CD4-positive, CD25-positive, alpha-beta regulatory T cell (primary cell): ENCODE measurements around the gene PSMG2. TPM values are rescaled to one million over a fixed set of nuclear protein-coding genes. Genes with fewer than 3 reads are reported as not detected.
A peak's percentile ranks its signal among the peaks of the same experiment; 100 is the strongest.

Experiments
- ATAC-seq, 2 donors: fragments of 150-1000 bp; cut with Tn5 transposase; one replicate each; pipeline ENCODE4 v1.10.0; 2021; ENCODE audit warnings: low read depth in 2 of 2, moderate number of reproducible peaks in 2 of 2, moderate library complexity in 1 of 2
- DNase-seq, 3 donors: peaks; one replicate each; pipeline versions ENCODE4 v3.0.0 to v3.0.0-alpha.2; 2012 to 2022; ENCODE audit warnings: mixed read lengths in 1 of 3
- H3K27ac ChIP-seq: one replicate; pipeline ENCODE4 v1.7.0; 2013; ENCODE audit warnings: mild to moderate bottlenecking, low read length; ENCODE audit not compliant: insufficient read depth, poor library complexity, severe bottlenecking
- H3K27me3 ChIP-seq: one replicate; pipeline ENCODE4 v1.7.0; 2013; ENCODE audit warnings: low read length; ENCODE audit not compliant: control insufficient read depth, insufficient read depth
- H3K36me3 ChIP-seq: one replicate; pipeline ENCODE4 v1.7.0; 2013; ENCODE audit warnings: mild to moderate bottlenecking, low read length, moderate library complexity; ENCODE audit not compliant: control insufficient read depth, insufficient read depth
- H3K4me1 ChIP-seq: 2 replicates; pipeline ENCODE4 v1.7.0; 2013; ENCODE audit warnings: mild to moderate bottlenecking, low read length; ENCODE audit not compliant: insufficient read depth, control insufficient read depth, poor library complexity, severe bottlenecking
- H3K4me3 ChIP-seq: one replicate; pipeline ENCODE4 v1.7.0; 2013; ENCODE audit warnings: low read depth, mild to moderate bottlenecking, low read length, moderate library complexity
- H3K9me3 ChIP-seq, 2 experiments: 1 replicate in 1 of 2; 2 replicates in 1 of 2; pipeline ENCODE4 v1.7.0; 2013; ENCODE audit warnings: low read length in 2 of 2, mild to moderate bottlenecking in 1 of 2, moderate library complexity in 1 of 2; ENCODE audit not compliant: control insufficient read depth in 2 of 2
- H3K27ac Mint-ChIP-seq, 3 donors: one replicate each; pipeline ENCODE4 v1.8.0; 2020 to 2022; ENCODE audit warnings: mild to moderate bottlenecking in 3 of 3, mixed read lengths in 3 of 3, moderate library complexity in 2 of 3
- H3K27me3 Mint-ChIP-seq: one replicate; pipeline ENCODE4 v1.8.0; 2022; ENCODE audit warnings: mild to moderate bottlenecking, mixed read lengths
- H3K36me3 Mint-ChIP-seq: one replicate; pipeline ENCODE4 v1.8.0; 2020; ENCODE audit warnings: mixed read lengths
- H3K4me1 Mint-ChIP-seq, 4 donors: one replicate each; pipeline ENCODE4 v1.8.0; 2020 to 2022; ENCODE audit warnings: mixed read lengths in 4 of 4, mild to moderate bottlenecking in 1 of 4
- H3K4me3 Mint-ChIP-seq, 4 donors: one replicate each; pipeline ENCODE4 v1.8.0; 2020 to 2022; ENCODE audit warnings: mild to moderate bottlenecking in 4 of 4, mixed read lengths in 4 of 4, moderate library complexity in 3 of 4
- H3K9me3 Mint-ChIP-seq, 7 donors: one replicate each; pipeline ENCODE4 v1.8.0; 2020 to 2022; ENCODE audit warnings: mixed read lengths in 7 of 7, mild to moderate bottlenecking in 3 of 7, moderate library complexity in 2 of 7
- polyA plus RNA-seq, 4 donors: library from polyadenylated mRNA; unstranded; fragments of 300-500 nt; fragmentation: Illumina TruSeq; gene quantifications; one replicate each; pipeline ENCODE4 v1.2.3, GENCODE V29; 2021
- total RNA-seq: library from RNA; stranded (reverse); gene quantifications from one replicate; pipeline ENCODE4 v1.2.3, GENCODE V29; 2022

Gene PSMG2
- total and polyA plus RNA-seq, 5 donors from 2014 or later: 60.3 to 199 (median 147) TPM

DNA sequence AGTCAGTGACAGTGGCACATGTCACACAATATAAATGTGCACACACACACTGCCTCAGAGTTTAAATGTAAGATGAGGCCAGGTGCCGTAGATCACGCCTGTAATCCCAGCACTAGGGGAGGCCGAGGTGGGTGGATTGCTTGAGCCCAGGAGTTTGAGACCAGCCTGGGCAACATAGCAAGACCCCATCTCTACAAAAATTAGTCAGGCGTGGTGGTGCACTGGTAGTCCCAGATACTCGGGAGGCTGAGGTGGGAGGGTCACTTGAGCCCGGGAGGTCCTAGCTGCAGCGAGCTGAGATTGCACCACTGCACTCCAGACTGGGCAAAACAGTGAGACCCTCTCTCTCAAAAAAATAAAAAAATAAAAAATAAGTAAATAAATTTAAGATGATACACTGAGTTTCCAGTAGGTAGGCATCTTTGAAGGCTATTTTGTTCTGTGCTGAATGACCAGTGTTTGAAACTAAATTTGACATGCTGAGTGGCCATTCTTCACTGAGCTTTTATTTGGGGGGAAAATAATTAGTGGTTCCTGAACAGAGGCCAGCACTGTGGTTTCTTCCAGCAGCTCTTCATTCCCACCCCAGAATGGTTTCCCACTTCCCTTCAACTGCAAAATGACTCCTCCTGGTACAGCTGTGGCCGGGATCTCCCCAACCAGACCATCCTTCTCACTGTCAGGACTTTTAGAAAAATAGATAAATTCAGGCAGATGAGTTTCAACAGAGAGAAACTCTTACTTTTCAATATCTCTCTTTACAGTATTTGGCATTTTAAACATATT is 44.9 kb downstream of the PSMG2 start:
- Histone ChIP-seq H3K4me3 (no peak overlapping the region), H3K36me3 (no peaks in the 10 kb centered on the region), H3K27me3 (no peaks in the 10 kb centered on the region), H3K27ac (no peak overlapping the region), H3K9me3 (no peaks in the 10 kb centered on the region), H3K4me1 (peaks cover 6% of the 10 kb centered on the region)
- peaks cover 4% of the 10 kb centered on the region for H3K27me3 Mint-ChIP-seq
- no peak overlapping the region for H3K4me3 Mint-ChIP-seq
- no peak overlapping the region for H3K27ac Mint-ChIP-seq
- H3K9me3 Mint-ChIP-seq: no peaks in the 10 kb centered on the region
- H3K36me3 Mint-ChIP-seq: no peaks in the 10 kb centered on the region
- no peak for ATAC-seq
- H3K4me1 Mint-ChIP-seq: peaks cover 6 to 29% (median 10%) of the 10 kb centered on the region in 4 donors
- DNase-seq: no peak

DNA sequence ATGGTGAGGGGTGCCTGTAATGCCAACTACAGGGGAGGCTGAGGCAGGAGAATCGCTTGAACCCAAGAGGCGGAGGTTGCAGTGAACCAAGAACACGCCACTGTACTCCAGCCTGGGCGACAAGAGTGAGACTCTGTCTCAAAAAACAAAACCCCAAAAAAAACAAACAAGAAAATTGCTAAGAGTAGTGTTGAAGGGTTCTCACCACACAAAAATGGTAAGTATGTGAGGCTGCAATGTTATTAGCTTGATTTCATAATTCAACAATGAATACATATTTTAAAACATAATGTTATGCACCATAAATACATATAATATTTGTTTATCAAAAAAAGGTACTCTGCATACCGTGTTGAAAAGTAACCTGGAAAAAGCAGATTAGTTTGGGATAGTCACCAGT is 45.8 kb downstream of the PSMG2 start:
- peaks cover 4% of the 10 kb centered on the region for H3K27me3 Mint-ChIP-seq

DNA sequence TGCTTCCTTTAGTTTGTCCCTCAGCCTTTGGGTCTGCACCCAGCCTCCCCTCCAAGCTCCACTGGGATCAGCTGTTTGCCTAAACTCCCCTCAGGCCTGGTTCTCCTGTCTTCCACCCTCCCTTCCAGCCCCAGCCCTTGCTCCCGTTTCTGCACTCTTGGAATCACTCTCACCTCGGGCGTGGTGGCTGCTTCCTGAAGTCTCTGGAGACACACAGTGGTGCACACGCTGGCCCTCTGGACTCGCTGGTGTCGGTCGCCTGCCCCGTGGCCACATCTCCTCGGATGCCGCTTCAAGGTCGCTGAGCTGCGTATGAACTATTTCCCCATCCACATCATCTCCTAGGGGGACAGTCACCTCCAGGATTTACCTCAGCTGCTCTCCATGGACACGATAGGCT is 46.3 kb downstream of the PSMG2 start:
- Mint-ChIP-seq H3K4me3 (peak overlapping the region in 1 of 4 donors; percentile 34), H3K27ac (peak overlapping the region in 1 of 3 donors; percentile 67), H3K4me1 (peaks cover 5 to 36% (median 11%) of the 10 kb centered on the region in 4 donors), H3K9me3 (peaks cover 0 to under 1% (median 0%) of the 10 kb centered on the region in 7 donors), H3K36me3 (no peaks in the 10 kb centered on the region), H3K27me3 (peaks cover 3% of the 10 kb centered on the region)
- H3K9me3 ChIP-seq: no peaks in the 10 kb centered on the region
- no peak for DNase-seq
- H3K4me3 ChIP-seq: no peak overlapping the region
- H3K36me3 ChIP-seq: no peaks in the 10 kb centered on the region
- H3K27ac ChIP-seq: no peak overlapping the region
- ATAC-seq: no peak
- H3K27me3 ChIP-seq: no peaks in the 10 kb centered on the region
- H3K4me1 ChIP-seq: peaks cover 6% of the 10 kb centered on the region

More for the DNA sequence above, 45.8 kb downstream of the PSMG2 start:
- Histone ChIP-seq H3K4me1 (peaks cover 6% of the 10 kb centered on the region), H3K27me3 (no peaks in the 10 kb centered on the region), H3K27ac (no peak overlapping the region), H3K9me3 (no peaks in the 10 kb centered on the region), H3K4me3 (no peak overlapping the region), H3K36me3 (no peaks in the 10 kb centered on the region)
- H3K9me3 Mint-ChIP-seq: no peaks in the 10 kb centered on the region
- DNase-seq (no peak), ATAC-seq (no peak)
- peaks cover 6 to 32% (median 10%) of the 10 kb centered on the region in 4 donors for H3K4me1 Mint-ChIP-seq
- H3K4me3 Mint-ChIP-seq: no peak overlapping the region
- H3K36me3 Mint-ChIP-seq: no peaks in the 10 kb centered on the region
- H3K27ac Mint-ChIP-seq: peak overlapping the region in 1 of 3 donors; percentile 43

DNA sequence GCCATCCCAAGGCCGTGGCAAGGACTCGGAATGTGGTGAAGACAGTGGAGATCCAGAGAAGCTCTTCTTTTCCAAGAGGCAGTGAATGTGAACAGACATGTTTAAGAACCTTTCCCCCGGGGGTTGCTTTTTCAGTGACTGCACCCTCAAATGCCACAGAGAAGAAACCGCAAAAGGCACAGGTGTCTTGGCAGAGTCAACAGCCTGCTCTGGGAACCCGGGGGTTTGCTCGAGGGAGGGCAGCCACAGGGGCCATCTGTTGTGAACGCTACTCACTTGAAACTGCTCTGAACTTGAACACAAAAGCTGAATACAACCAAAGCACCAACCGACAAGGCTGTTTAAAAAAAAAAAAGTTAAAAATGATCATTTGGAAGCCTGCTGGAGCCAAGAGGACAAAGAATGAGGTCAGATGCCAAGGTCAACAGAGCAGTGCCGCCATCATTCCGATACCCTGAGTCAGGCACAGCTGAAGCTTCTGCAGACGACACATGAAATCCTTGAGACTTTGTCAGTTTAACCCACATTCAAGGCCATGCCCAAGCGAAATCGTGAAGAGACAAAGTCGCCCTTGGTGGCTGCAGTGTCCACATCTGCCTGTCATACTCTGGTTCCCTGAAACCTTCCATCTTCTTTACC is 47.4 kb downstream of the PSMG2 start:
- peak in 1 of 3 donors; percentile 78 for DNase-seq
- H3K27me3 ChIP-seq: no peaks in the 10 kb centered on the region
- Mint-ChIP-seq H3K27me3 (no peaks in the 10 kb centered on the region), H3K27ac (peak overlapping the region in 2 of 3 donors; percentile 69 to 75), H3K4me3 (peak overlapping the region; percentile 34 to 78 (median 42)), H3K36me3 (no peaks in the 10 kb centered on the region), H3K4me1 (peaks cover 12 to 46% (median 18%) of the 10 kb centered on the region in 4 donors), H3K9me3 (peaks cover 0 to 4% (median 0%) of the 10 kb centered on the region in 7 donors)
- H3K9me3 ChIP-seq: no peaks in the 10 kb centered on the region
- no peak for ATAC-seq
- no peak overlapping the region for H3K27ac ChIP-seq
- H3K4me3 ChIP-seq: no peak overlapping the region
- H3K4me1 ChIP-seq: peaks cover 12% of the 10 kb centered on the region
- H3K36me3 ChIP-seq: no peaks in the 10 kb centered on the region

DNA sequence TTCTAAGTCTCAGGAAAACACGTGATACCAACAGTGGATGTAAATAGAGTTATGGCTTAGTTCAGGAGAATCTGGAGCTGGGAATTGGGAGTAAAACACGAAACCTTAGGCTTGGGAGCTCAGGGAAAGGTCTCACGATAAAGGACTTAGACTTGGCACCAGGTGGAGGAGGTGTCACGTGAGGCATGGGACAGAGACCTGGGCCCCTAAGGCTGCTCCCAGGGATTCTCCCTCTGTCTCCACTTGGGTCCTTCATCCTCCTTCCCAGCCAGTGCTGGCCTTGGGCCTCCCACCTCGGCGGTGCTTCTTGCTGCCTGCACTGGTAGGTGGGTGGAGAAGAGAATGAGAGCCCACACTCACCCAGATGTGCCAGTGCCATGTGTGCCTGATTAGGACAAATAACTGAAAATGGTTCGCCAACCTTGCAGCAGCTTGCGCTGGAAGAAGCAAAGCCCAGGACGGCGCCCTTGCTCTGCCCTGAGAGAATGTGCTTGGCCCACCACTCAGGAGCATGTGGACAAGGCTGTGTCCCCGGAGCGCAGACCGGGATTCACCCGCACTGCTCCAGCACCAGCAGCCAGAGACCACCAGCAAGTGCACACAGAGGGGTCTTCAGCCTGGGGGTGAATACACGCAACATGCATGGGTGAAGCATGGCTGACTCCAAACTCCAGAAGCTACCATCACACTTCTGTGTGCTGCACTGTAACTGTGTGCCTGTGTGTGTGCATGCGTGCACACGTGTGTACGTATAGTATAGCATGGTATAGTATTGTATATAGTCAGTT is 48.1 kb downstream of the PSMG2 start:
- ATAC-seq (no peak), DNase-seq (no peak)
- no peaks in the 10 kb centered on the region for H3K36me3 Mint-ChIP-seq
- peaks cover 12 to 49% (median 19%) of the 10 kb centered on the region in 4 donors for H3K4me1 Mint-ChIP-seq
- H3K27me3 ChIP-seq: no peaks in the 10 kb centered on the region
- H3K27ac Mint-ChIP-seq: peak overlapping the region in 2 of 3 donors; percentile 69 to 75
- H3K4me3 Mint-ChIP-seq: no peak overlapping the region
- no peaks in the 10 kb centered on the region for H3K27me3 Mint-ChIP-seq
- no peaks in the 10 kb centered on the region for H3K36me3 ChIP-seq
- no peaks in the 10 kb centered on the region for H3K9me3 ChIP-seq
- peaks cover 0 to 4% (median 0%) of the 10 kb centered on the region in 7 donors for H3K9me3 Mint-ChIP-seq
- no peak overlapping the region for H3K4me3 ChIP-seq
- peaks cover 12% of the 10 kb centered on the region for H3K4me1 ChIP-seq
- no peak overlapping the region for H3K27ac ChIP-seq

DNA sequence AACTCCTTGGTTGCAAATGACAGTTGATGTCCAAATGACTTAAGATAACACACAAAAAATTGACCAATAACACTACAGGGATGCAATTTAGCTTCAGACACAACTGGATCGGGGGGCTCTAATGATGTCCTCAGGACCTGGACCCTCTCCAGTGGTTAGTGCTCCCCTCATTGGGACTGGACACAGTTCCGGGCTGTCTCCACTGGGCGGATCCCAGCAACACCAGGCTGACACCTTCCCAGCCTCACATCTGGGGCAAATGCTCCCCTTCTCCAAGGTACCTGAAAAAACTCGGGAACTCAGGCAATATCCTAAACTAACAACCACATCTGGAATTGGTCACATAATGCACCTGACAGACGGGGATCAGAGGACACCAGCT is 48.7 kb downstream of the PSMG2 start:
- Mint-ChIP-seq H3K4me3 (no peak overlapping the region), H3K4me1 (peaks cover 12 to 50% (median 19%) of the 10 kb centered on the region in 4 donors), H3K36me3 (no peaks in the 10 kb centered on the region), H3K27ac (peak overlapping the region in 1 of 3 donors; percentile 14), H3K27me3 (no peaks in the 10 kb centered on the region), H3K9me3 (peaks cover 0 to 4% (median 0%) of the 10 kb centered on the region in 7 donors)
- Histone ChIP-seq H3K9me3 (no peaks in the 10 kb centered on the region), H3K4me3 (no peak overlapping the region), H3K36me3 (no peaks in the 10 kb centered on the region), H3K27ac (no peak overlapping the region), H3K27me3 (no peaks in the 10 kb centered on the region), H3K4me1 (peaks cover 12% of the 10 kb centered on the region)
- DNase-seq (no peak), ATAC-seq (no peak)

DNA sequence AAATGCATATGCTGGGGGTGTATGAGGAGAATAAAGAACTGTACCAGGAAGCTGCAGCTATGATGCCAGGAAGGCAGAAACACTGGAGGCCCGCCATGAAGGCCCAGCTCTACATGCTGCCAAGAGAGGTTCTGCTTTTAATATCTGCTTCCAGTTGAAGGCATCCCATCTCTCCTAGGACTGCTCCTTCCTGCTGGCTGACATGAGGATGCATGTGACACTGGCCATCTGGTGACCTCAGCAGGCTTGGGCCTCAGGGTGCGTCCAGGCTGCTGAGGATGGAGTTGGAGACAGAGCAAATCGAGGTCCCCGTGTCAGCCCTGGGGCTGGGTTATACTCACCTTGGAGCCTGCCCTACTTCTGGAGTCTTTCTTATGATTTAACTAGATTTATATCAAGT is 49.0 kb downstream of the PSMG2 start:
- H3K27ac ChIP-seq: no peak overlapping the region
- H3K4me1 ChIP-seq: peaks cover 12% of the 10 kb centered on the region
- Mint-ChIP-seq H3K36me3 (no peaks in the 10 kb centered on the region), H3K4me3 (no peak overlapping the region), H3K27ac (peak overlapping the region in 1 of 3 donors; percentile 14), H3K27me3 (no peaks in the 10 kb centered on the region), H3K9me3 (peaks cover 0 to 4% (median 0%) of the 10 kb centered on the region in 7 donors), H3K4me1 (peaks cover 12 to 53% (median 19%) of the 10 kb centered on the region in 4 donors)
- no peak overlapping the region for H3K4me3 ChIP-seq
- no peaks in the 10 kb centered on the region for H3K9me3 ChIP-seq
- DNase-seq (no peak), ATAC-seq (no peak)
- no peaks in the 10 kb centered on the region for H3K36me3 ChIP-seq
- H3K27me3 ChIP-seq: no peaks in the 10 kb centered on the region
